ENCODE results near the gene LPP. TPM values are rescaled to one million over a fixed set of nuclear protein-coding genes. Genes with fewer than 3 reads are reported as not detected.

LPP gene
- total RNA-seq, 4 donors from 2014 or later: 45.9 to 81.1 (median 63.0) TPM

- intact Hi-C loops (cut with DNase I; ENCODE audit: low total_unique reads): no loop called here
- WGBS, 2 donors: 53 to 56% methylated on average over 6 of the region's 6 CpGs
- peak in 1 of 2 donors; percentile 35 for DNase-seq (ENCODE audit: low spot score in 2 of 2)
- no peak overlapping the region for H3K4me3 ChIP-seq (ENCODE audit: low read depth, poor library complexity, severe bottlenecking)
- TF ChIP-seq, protein P1, sequence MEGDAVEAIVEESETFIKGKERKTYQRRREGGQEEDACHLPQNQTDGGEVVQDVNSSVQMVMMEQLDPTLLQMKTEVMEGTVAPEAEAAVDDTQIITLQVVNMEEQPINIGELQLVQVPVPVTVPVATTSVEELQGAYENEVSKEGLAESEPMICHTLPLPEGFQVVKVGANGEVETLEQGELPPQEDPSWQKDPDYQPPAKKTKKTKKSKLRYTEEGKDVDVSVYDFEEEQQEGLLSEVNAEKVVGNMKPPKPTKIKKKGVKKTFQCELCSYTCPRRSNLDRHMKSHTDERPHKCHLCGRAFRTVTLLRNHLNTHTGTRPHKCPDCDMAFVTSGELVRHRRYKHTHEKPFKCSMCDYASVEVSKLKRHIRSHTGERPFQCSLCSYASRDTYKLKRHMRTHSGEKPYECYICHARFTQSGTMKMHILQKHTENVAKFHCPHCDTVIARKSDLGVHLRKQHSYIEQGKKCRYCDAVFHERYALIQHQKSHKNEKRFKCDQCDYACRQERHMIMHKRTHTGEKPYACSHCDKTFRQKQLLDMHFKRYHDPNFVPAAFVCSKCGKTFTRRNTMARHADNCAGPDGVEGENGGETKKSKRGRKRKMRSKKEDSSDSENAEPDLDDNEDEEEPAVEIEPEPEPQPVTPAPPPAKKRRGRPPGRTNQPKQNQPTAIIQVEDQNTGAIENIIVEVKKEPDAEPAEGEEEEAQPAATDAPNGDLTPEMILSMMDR (IDR thresholded peaks at IDR 0.05): no peak
- no peak for TF ChIP-seq POLR2A (IDR thresholded peaks at IDR 0.05)
These were observed 134.0 kb downstream of the LPP start for GRCh38 chr3:188287762-188288505.

DNA sequence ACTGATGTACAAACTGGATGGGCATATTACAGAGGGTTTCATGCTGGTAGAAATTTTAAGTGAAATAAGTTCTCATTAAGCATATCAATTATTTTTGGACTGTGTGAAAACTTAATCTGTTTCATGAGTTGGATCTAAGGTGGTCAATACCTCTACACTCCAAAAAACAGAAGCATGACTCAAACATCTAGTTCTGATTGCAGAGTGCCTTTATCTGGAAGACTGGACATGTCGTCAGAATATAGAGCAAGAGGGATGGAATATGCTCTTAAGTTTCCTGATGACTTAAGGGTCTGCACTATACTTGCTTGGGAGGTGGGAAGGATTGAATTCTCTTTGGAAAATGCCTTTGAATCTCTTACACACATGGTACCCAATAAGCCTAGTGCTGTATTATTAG is 138.3 kb downstream of the LPP start:
- DNase-seq (ENCODE audit: low spot score in 2 of 2): no peak
- 88 to 91% methylated on average over 1 of the region's 1 CpG for WGBS, 2 donors
- intact Hi-C loops (cut with DNase I; ENCODE audit: low total_unique reads): no loop called here
- H3K4me3 ChIP-seq (ENCODE audit: low read depth, poor library complexity, severe bottlenecking): no peak overlapping the region
- no peak for TF ChIP-seq POLR2A (IDR thresholded peaks at IDR 0.05)
- TF ChIP-seq, protein P1 (IDR thresholded peaks at IDR 0.05): no peak

DNA sequence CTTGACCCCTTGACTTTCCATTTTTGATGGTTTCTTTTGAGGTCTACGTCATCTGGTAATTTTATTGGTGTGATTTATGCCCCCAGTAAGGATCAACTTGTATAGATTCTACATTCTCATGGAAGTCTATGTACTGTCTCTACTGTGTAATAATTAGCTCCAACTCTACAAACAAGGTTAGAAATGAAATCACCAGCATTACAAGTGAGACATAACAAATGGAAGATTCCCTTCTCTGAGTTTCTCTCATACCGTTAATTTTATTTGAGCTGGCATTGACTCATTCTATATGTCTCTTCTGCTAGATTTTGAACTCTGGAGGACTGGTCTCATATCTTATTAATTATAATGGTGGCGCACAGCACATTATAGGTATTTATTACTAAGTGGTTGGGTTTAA is 138.9 kb downstream of the LPP start:
- H3K4me3 ChIP-seq (ENCODE audit: low read depth, poor library complexity, severe bottlenecking): no peak overlapping the region
- TF ChIP-seq, protein P1 (IDR thresholded peaks at IDR 0.05): no peak
- TF ChIP-seq POLR2A (IDR thresholded peaks at IDR 0.05): no peak
- intact Hi-C loops (cut with DNase I; ENCODE audit: low total_unique reads): no loop called here
- no peak for DNase-seq (ENCODE audit: low spot score in 2 of 2)
- 87 to 96% methylated on average over 3 of the region's 3 CpGs for WGBS, 2 donors

- H3K4me3 ChIP-seq (ENCODE audit: low read depth, poor library complexity, severe bottlenecking): no peak overlapping the region
- DNase-seq (ENCODE audit: low spot score in 2 of 2): no peak
- TF ChIP-seq POLR2A (IDR thresholded peaks at IDR 0.05): no peak
- TF ChIP-seq, protein P1 (IDR thresholded peaks at IDR 0.05): no peak
- 75 to 78% methylated on average over 3 of the region's 3 CpGs for WGBS, 2 donors
- intact Hi-C loops (cut with DNase I; ENCODE audit: low total_unique reads): no loop called here
These were observed 140.2 kb downstream of the LPP start for GRCh38 chr3:188294113-188294512.

DNA sequence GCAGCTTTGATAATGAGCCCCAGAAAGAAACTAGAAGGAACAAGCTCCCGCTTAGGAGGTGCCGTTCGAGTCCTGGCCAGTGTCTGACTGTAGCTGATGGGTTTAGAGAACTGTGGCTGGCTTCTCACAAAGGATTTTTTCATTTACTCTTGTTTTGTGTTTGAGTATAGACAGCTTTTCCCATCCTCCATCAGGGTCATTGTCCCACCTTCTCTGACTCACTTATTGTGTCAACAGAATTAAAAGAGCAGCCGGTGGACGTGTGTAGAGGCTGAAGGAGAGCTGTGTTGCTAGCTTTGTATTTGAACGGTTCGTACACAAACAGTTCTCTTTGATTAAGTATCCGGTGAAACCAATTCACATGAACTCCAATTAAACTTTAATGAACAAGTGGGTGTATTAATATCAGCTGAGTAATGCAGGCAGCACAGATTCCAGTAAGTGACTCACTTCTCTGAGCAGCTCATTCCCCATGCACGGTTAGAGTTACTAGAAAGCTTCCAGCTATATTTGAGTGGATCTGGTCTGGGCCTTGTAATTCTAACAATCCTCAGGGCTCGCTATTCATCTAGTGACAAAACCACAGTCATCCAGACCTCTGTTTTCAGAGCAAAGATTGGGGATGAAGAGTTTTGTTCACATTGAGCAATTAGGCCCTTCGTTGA is 141.0 kb downstream of the LPP start:
- 29 to 37% methylated on average over 11 of the region's 11 CpGs for WGBS, 2 donors
- no peak for DNase-seq (ENCODE audit: low spot score in 2 of 2)
- TF ChIP-seq, protein P1 (IDR thresholded peaks at IDR 0.05): no peak
- no peak for TF ChIP-seq POLR2A (IDR thresholded peaks at IDR 0.05)
- H3K4me3 ChIP-seq (ENCODE audit: low read depth, poor library complexity, severe bottlenecking): no peak overlapping the region
- intact Hi-C loops (cut with DNase I; ENCODE audit: low total_unique reads): no loop called here
